ENCODE results near the gene APOBEC3B.

DNA sequence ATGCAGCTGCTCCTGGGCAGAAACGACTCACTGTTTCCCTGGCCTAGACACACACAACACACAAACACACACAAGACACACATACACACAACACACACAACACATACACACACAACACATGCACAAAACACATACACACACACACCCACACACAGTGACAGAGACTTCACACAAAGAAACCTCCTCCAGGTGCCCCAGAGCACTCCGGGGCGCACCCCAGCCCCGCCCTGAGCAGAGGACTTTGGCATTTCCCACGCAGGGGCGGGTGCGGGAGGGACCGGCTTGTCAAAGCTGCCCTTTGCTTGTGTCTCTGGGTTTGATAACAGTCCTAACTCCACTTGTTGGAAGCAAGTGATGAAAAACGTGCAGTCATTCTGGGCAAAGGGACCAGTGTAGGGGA lies 18.3 kb upstream of the APOBEC3B start:
- TF ChIP-seq, protein P1, sequence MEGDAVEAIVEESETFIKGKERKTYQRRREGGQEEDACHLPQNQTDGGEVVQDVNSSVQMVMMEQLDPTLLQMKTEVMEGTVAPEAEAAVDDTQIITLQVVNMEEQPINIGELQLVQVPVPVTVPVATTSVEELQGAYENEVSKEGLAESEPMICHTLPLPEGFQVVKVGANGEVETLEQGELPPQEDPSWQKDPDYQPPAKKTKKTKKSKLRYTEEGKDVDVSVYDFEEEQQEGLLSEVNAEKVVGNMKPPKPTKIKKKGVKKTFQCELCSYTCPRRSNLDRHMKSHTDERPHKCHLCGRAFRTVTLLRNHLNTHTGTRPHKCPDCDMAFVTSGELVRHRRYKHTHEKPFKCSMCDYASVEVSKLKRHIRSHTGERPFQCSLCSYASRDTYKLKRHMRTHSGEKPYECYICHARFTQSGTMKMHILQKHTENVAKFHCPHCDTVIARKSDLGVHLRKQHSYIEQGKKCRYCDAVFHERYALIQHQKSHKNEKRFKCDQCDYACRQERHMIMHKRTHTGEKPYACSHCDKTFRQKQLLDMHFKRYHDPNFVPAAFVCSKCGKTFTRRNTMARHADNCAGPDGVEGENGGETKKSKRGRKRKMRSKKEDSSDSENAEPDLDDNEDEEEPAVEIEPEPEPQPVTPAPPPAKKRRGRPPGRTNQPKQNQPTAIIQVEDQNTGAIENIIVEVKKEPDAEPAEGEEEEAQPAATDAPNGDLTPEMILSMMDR (optimal IDR thresholded peaks at IDR 0.05 in 1 of 3, IDR thresholded peaks at IDR 0.05 in 1 of 3, conservative IDR thresholded peaks at IDR 0.05 in 1 of 3; ENCODE audit: extremely low read depth in 1 of 3, insufficient read depth in 2 of 3, low read length in 3 of 3), result no peak
- no peak for TF ChIP-seq EZH2 (IDR thresholded peaks at IDR 0.05; ENCODE audit: low read length)

Data from keratinocyte (primary cell).